Measurements from ENCODE around the gene ELAVL3. TPM values are rescaled to one million over a fixed set of nuclear protein-coding genes. Genes with fewer than 3 reads are reported as not detected.

The ELAVL3 gene
- total RNA-seq, 2 donors from 2014 or later = not detected

GRCh38 chr19:11445141-11445540 lies 35.7 kb downstream of the ELAVL3 start:
- no peaks in the 10 kb centered on the region for H3K9me3 ChIP-seq
- TF ChIP-seq, protein P1, sequence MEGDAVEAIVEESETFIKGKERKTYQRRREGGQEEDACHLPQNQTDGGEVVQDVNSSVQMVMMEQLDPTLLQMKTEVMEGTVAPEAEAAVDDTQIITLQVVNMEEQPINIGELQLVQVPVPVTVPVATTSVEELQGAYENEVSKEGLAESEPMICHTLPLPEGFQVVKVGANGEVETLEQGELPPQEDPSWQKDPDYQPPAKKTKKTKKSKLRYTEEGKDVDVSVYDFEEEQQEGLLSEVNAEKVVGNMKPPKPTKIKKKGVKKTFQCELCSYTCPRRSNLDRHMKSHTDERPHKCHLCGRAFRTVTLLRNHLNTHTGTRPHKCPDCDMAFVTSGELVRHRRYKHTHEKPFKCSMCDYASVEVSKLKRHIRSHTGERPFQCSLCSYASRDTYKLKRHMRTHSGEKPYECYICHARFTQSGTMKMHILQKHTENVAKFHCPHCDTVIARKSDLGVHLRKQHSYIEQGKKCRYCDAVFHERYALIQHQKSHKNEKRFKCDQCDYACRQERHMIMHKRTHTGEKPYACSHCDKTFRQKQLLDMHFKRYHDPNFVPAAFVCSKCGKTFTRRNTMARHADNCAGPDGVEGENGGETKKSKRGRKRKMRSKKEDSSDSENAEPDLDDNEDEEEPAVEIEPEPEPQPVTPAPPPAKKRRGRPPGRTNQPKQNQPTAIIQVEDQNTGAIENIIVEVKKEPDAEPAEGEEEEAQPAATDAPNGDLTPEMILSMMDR (IDR thresholded peaks at IDR 0.05) = no peak
- H3K4me3 ChIP-seq = no peak overlapping the region
- no peaks in the 10 kb centered on the region for H3K4me1 ChIP-seq
- no peak for DNase-seq (ENCODE audit: low spot score)
- H3K27me3 ChIP-seq = no peaks in the 10 kb centered on the region
- no peak overlapping the region for H3K27ac ChIP-seq
- H3K36me3 ChIP-seq = peaks cover 82% of the 10 kb centered on the region

DNA sequence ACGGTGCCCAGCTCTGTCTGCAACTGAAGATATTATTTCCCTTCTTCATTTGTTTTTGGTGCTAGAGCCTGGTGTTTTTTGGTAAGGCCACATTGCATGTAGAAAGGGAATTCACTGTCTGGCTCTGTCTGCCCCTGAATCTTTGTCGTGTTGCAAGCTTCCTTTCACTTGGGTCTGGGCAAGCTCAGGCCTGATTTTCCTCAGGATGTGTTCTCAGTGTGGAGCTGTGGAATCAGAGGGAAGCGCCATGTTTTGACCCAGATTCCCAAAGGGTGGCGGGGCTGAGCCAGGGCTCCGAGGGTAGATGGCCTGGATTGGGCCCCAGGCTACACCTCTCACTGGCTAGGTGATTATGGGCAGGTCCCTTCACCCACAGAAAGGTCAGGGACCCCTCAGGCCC lies 36.8 kb downstream of the ELAVL3 start:
- TF ChIP-seq, protein P1 (IDR thresholded peaks at IDR 0.05) = no peak
- no peaks in the 10 kb centered on the region for H3K9me3 ChIP-seq
- H3K4me3 ChIP-seq = no peak overlapping the region
- no peaks in the 10 kb centered on the region for H3K4me1 ChIP-seq
- H3K36me3 ChIP-seq = peaks cover 89% of the 10 kb centered on the region
- H3K27me3 ChIP-seq = no peaks in the 10 kb centered on the region
- DNase-seq (ENCODE audit: low spot score) = no peak
- H3K27ac ChIP-seq = no peak overlapping the region

DNA sequence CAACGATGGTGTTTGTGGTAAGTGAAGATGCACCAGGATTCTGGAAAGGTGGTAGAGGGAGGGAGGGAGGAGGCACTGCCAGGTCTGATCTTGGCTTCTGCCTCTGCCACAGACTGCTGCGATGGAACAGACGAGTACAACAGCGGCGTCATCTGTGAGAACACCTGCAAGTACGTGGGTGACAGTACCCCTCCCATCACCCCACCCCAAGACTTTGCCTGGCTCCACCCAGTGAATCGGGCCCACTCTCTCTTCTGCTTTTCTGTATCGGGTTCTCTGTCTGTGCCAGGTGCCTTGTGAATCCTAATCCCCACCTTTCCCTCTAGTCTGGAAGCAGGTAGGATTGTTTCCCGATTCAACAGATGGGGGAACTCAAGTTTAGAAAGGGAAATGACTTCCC lies 42.9 kb downstream of the ELAVL3 start:
- peaks cover 0 to 18% of the 10 kb centered on the region in 2 donors for H3K4me1 ChIP-seq
- no peak overlapping the region for H3K4me3 ChIP-seq
- H3K36me3 ChIP-seq = peaks cover 46% of the 10 kb centered on the region
- TF ChIP-seq, protein P1 (IDR thresholded peaks at IDR 0.05) = no peak
- no peaks in the 10 kb centered on the region for H3K9me3 ChIP-seq
- H3K27me3 ChIP-seq = no peaks in the 10 kb centered on the region
- DNase-seq (ENCODE audit: low spot score) = no peak
- H3K27ac ChIP-seq = no peak overlapping the region

DNA sequence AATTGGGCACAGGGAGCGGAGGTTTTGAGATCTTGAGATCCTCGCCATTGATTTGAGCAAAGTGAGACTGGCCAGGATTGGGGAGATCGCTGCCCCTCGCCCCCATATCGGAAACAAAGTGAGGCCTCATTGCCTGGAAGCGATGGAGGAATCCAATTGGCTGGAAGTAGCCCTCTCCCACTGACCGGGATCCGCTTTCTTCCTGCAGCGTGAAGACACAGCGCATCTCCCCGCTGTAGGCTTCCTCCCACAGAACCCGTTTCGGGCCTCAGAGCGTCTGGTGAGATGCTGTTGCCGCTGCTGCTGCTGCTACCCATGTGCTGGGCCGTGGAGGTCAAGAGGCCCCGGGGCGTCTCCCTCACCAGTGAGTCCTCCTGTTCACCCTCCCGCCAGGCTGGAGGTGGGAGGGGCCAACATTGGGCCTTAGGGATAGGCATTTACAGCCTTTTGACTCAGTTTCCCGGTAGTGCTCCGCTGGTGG lies 45.0 kb downstream of the ELAVL3 start:
- no peaks in the 10 kb centered on the region for H3K27me3 ChIP-seq
- H3K9me3 ChIP-seq = no peaks in the 10 kb centered on the region
- peak overlapping the region; percentile 78 to 88 for H3K4me3 ChIP-seq
- peak overlapping the region; percentile 60 to 63 for H3K27ac ChIP-seq
- H3K36me3 ChIP-seq = peaks cover 27% of the 10 kb centered on the region
- DNase-seq (ENCODE audit: low spot score) = no peak
- TF ChIP-seq, protein P1 (IDR thresholded peaks at IDR 0.05) = no peak
- peaks cover 0 to 18% of the 10 kb centered on the region in 2 donors for H3K4me1 ChIP-seq

GRCh38 chr19:11435057-11435832 lies 45.6 kb downstream of the ELAVL3 start, which contains the start of the genes ODAD3 and PRKCSH:
Gene ODAD3 (minus strand): TSS chr19:11435121. CDS start chr19:11435016, 105 bp downstream.
Gene PRKCSH (plus strand): TSS chr19:11435635. CDS start chr19:11436118, 483 bp downstream.
- Histone ChIP-seq H3K36me3 (peaks cover 26% of the 10 kb centered on the region), H3K4me3 (peak within 1 kb of the TSS; percentile 78 to 88), H3K27ac (peak within 1 kb of the TSS; percentile 60 to 63), H3K4me1 (peaks cover 0 to 18% of the 10 kb centered on the region in 2 donors), H3K9me3 (no peaks in the 10 kb centered on the region), H3K27me3 (no peaks in the 10 kb centered on the region)
- TF ChIP-seq, protein P1 (IDR thresholded peaks at IDR 0.05) = peak; percentile 81 to 84
- peak; percentile 99 for DNase-seq (ENCODE audit: low spot score)

Data from right atrium auricular region (tissue), 2 donors.